DND-41 (cell line): ENCODE results near the gene DDX51.
A peak's percentile ranks its signal among the peaks of the same experiment; 100 is the strongest.

ENCODE experiments used
- ATAC-seq: fragments of 200-7000 bp; cut with Tn5 transposase; 3 replicates; pipeline ENCODE4 v1.9.1; 2021; ENCODE audit warnings: low read depth; ENCODE audit not compliant: insufficient read depth
- DNase-seq: peaks from one replicate; pipeline ENCODE4 v3.0.0-alpha.2; 2020
- H2AFZ ChIP-seq: 2 replicates; pipeline ENCODE4 v1.6.0; 2012; ENCODE audit warnings: low read depth, low read length
- H3K27ac ChIP-seq: 2 replicates; pipeline ENCODE4 v1.5.1; 2012; ENCODE audit warnings: low read length, inconsistent platforms
- H3K27me3 ChIP-seq: fragments of 200-600 bp; sonication (generic); 2 replicates; pipeline ENCODE4 v1.6.0; 2012; ENCODE audit warnings: low read length, mild to moderate bottlenecking, inconsistent platforms; ENCODE audit not compliant: insufficient read depth, poor library complexity
- H3K36me3 ChIP-seq: 2 replicates; pipeline ENCODE4 v1.5.1; 2012; ENCODE audit warnings: low read length, inconsistent platforms; ENCODE audit not compliant: insufficient read depth
- H3K4me1 ChIP-seq: 2 replicates; pipeline ENCODE4 v1.5.1; 2012; ENCODE audit warnings: mild to moderate bottlenecking, low read length; ENCODE audit not compliant: insufficient read depth
- H3K4me2 ChIP-seq: 2 replicates; pipeline ENCODE4 v1.6.0; 2012; ENCODE audit warnings: mild to moderate bottlenecking, moderate library complexity, low read length, inconsistent platforms; ENCODE audit not compliant: insufficient read depth
- H3K4me3 ChIP-seq, 2 experiments: fragments of 200-600 bp in 1 of 2; shearing (Covaris generic) in 1 of 2; 2 replicates each; pipeline ENCODE4 v1.5.1; 2012 to 2016; ENCODE audit warnings: inconsistent platforms in 2 of 2, low read length in 2 of 2, mild to moderate bottlenecking in 2 of 2, low read depth in 1 of 2, moderate library complexity in 1 of 2
- H3K79me2 ChIP-seq: 2 replicates; pipeline ENCODE4 v1.6.0; 2012; ENCODE audit warnings: low read length, inconsistent platforms; ENCODE audit not compliant: insufficient read depth
- H3K9ac ChIP-seq: 2 replicates; pipeline ENCODE4 v1.6.0; 2012; ENCODE audit warnings: low read depth, mild to moderate bottlenecking, inconsistent platforms, low read length, moderate library complexity
- H3K9me3 ChIP-seq: 2 replicates; pipeline ENCODE4 v1.5.1; 2012; ENCODE audit warnings: low read length, moderate library complexity, mild to moderate bottlenecking, inconsistent platforms; ENCODE audit not compliant: insufficient read depth, severe bottlenecking
- H4K20me1 ChIP-seq: 2 replicates; pipeline ENCODE4 v1.6.0; 2012; ENCODE audit warnings: low read length; ENCODE audit not compliant: insufficient read depth
- EZH2 ChIP-seq: IDR thresholded peaks from 3 replicates; pipeline ENCODE4 v1.6.1; 2012; ENCODE audit warnings: borderline replicate concordance, low read depth, mild to moderate bottlenecking, moderate library complexity, low read length, inconsistent platforms; ENCODE audit not compliant: severe bottlenecking
- TF ChIP-seq, protein P1 (sequence below): IDR thresholded peaks from 2 replicates; pipeline ENCODE4 v1.5.1; 2012; ENCODE audit warnings: borderline replicate concordance, low read length, moderate library complexity, mild to moderate bottlenecking; ENCODE audit not compliant: poor library complexity, severe bottlenecking; ENCODE audit errors: extremely low read depth

DDX51 gene

DNA sequence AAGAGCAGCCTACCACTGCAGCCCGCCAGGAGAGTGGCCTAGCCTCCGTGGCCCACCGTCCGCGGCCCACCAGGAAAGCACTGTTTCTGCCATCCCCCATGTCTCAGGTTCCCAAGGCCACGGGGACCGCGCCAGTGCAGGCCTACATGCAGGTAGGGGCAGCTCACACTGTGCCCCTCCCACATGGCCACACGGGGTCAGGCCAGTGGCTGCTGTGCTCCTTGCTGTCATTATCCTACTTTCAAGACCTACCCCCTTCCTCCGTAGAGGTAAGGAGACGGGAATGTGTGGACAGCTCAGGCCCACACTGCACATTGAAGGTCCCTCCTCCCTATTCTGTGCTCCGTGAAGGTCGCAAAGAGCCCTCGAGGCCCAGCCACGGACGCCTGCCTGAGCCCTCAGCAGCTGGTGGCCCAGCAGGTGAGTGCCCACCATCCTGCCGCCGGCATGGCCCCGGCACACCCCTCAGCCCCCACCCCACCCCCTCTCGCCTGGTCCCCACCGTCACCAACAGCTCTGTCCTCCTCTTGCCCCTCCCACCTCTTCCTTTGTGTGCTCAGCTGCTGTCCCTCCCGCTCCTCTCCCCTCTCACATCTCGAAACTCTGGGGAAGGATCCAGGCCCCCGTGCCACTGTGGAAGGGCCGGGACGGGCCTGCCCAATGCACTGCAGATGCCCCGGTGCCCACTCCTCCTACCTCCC is 10.0 kb downstream of the DDX51 start:
- TF ChIP-seq, protein P1, sequence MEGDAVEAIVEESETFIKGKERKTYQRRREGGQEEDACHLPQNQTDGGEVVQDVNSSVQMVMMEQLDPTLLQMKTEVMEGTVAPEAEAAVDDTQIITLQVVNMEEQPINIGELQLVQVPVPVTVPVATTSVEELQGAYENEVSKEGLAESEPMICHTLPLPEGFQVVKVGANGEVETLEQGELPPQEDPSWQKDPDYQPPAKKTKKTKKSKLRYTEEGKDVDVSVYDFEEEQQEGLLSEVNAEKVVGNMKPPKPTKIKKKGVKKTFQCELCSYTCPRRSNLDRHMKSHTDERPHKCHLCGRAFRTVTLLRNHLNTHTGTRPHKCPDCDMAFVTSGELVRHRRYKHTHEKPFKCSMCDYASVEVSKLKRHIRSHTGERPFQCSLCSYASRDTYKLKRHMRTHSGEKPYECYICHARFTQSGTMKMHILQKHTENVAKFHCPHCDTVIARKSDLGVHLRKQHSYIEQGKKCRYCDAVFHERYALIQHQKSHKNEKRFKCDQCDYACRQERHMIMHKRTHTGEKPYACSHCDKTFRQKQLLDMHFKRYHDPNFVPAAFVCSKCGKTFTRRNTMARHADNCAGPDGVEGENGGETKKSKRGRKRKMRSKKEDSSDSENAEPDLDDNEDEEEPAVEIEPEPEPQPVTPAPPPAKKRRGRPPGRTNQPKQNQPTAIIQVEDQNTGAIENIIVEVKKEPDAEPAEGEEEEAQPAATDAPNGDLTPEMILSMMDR: no peak
- no peak for TF ChIP-seq EZH2

DNA sequence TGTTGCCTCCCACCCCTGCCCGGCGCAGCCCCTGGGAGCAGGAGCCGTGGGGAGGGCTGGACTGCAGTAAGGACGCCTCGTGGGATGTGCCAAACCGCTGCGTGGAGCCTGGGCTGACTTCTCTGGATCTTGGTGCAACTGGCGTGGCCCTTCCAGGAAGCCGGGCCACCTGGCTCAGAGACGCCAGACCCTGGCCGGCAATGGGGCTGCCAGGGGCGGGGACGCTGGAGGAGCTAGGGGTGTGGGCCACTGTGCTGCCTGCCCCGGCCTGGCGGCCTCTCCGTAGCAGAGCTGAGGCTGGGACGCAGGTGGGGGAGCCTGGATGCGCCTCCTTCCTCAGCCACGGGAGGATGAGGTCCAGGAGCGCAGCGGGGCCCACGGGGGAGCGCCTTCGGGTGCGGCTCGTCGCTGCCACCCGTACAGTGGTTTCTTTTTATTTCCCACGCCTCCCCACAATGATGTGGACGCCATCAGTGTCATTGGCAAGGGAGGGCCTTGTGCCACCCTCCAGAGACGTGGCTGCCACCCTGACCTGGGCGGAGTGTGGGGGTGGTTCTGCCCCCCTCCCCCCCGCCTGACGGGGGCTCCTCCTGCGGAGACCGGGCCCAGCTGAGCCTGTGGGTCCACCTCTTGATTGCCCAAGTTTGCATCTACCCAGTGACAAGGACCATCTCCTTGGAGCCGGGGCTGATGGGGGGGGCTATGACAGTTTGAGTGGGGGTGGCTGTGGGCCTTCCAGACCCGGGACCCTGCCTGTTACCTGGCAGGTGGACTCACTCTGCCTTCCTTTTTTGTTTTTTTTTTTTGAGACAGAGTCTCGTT is 11.3 kb downstream of the DDX51 start:
- TF ChIP-seq EZH2: no peak
- TF ChIP-seq, protein P1: no peak

More for the DNA sequence above, 10.0 kb downstream of the DDX51 start:
- Histone ChIP-seq H2AFZ (no peak overlapping the region), H3K4me3 (no peak overlapping the region), H3K79me2 (no peaks in the 10 kb centered on the region), H3K9me3 (no peaks in the 10 kb centered on the region), H3K4me2 (no peak overlapping the region), H3K4me1 (no peaks in the 10 kb centered on the region), H4K20me1 (0 out of 2 replicates have a peak, but pooled peaks cover 6% of the 10 kb centered on the region), H3K36me3 (peaks cover 10% of the 10 kb centered on the region), H3K9ac (no peak overlapping the region), H3K27ac (no peak overlapping the region), H3K27me3 (no peaks in the 10 kb centered on the region)
- no peak for DNase-seq
- ATAC-seq: 0 out of 3 replicates have a peak, but pooled peaks have one; percentile 11

DNA sequence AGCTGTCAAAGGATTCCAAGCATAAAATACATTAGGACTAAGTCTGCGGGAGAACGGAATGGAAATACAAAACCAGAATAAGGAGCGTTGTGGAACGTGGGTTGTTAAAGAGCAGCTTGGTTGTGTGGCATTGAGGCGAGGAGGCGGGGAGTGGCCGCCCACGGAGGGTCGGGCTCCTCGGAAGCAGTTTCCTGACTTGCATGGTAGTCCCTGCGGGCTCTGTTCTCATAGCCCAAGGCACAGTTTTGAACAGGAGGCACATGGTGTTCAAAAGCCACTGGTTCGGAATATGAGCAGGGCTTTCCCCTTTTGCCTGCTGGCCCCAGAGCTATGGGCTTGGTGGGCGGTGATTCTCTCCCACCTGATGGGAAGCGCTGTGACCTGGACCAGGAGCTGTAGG is 12.2 kb downstream of the DDX51 start:
- Histone ChIP-seq H3K4me2 (no peak overlapping the region), H3K79me2 (no peaks in the 10 kb centered on the region), H3K4me3 (no peak overlapping the region), H3K9ac (no peak overlapping the region), H3K27me3 (no peaks in the 10 kb centered on the region), H3K9me3 (peaks cover 5% of the 10 kb centered on the region), H3K36me3 (peaks cover 15% of the 10 kb centered on the region), H3K27ac (no peak overlapping the region), H4K20me1 (no peaks in the 10 kb centered on the region), H3K4me1 (no peaks in the 10 kb centered on the region), H2AFZ (no peak overlapping the region)
- TF ChIP-seq, protein P1: no peak
- TF ChIP-seq EZH2: no peak
- DNase-seq: no peak
- ATAC-seq: no peak

More for the DNA sequence above, 11.3 kb downstream of the DDX51 start:
- H4K20me1 ChIP-seq: 0 out of 2 replicates have a peak, but pooled peaks cover under 1% of the 10 kb centered on the region
- no peak overlapping the region for H2AFZ ChIP-seq
- H3K27me3 ChIP-seq: no peaks in the 10 kb centered on the region
- H3K27ac ChIP-seq: no peak overlapping the region
- peaks cover 7% of the 10 kb centered on the region for H3K36me3 ChIP-seq
- H3K79me2 ChIP-seq: no peaks in the 10 kb centered on the region
- H3K4me1 ChIP-seq: no peaks in the 10 kb centered on the region
- no peak overlapping the region for H3K9ac ChIP-seq
- H3K4me2 ChIP-seq: no peak overlapping the region
- ATAC-seq: no peak
- H3K4me3 ChIP-seq: no peak overlapping the region
- H3K9me3 ChIP-seq: peaks cover 4% of the 10 kb centered on the region
- no peak for DNase-seq
